Mammary epithelial cell (primary cell): ENCODE data around the gene HLTF.

ENCODE experiments used
- CTCF ChIP-seq, 2 donors: IDR thresholded peaks in 1 of 2; conservative IDR thresholded peaks in 1 of 2; 2 replicates each; pipeline ENCODE4 v1.5.1; 2011 to 2012; ENCODE audit warnings: inconsistent platforms in 2 of 2, low read length in 2 of 2, mild to moderate bottlenecking in 2 of 2, control low read depth in 1 of 2, low read depth in 1 of 2; ENCODE audit not compliant: insufficient read depth in 1 of 2; ENCODE audit errors: extremely low read depth in 1 of 2
- EZH2 ChIP-seq: IDR thresholded peaks from 2 replicates; pipeline ENCODE4 v1.6.1; 2012; ENCODE audit warnings: low read length, inconsistent platforms, borderline replicate concordance

DNA sequence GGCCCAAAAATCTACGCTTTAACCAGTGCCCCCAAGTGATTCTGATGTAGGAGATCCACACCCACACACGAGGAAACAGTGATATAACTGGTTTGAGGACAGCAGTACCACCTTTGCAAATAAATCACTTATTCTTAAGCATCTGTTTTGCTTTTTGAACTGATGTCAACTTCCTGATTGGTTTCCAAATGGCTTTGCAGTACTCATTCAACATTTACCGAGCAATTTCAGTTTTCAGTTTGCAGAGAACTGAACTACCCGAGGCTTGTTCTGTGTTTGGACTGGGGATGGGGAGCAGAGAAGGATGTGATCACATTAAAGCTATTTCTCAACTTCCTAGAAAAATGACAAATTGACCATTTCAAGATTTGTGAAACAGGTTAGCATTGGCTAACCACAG is 96.1 kb downstream of the HLTF start:
- TF ChIP-seq CTCF (conservative IDR thresholded peaks at IDR 0.05 in 1 of 2, IDR thresholded peaks at IDR 0.05 in 1 of 2; ENCODE audit: extremely low read depth in 1 of 2, insufficient read depth in 1 of 2, low read depth in 1 of 2, low read length in 2 of 2) = no peak
- TF ChIP-seq EZH2 = no peak
